ENCODE data around the gene SCUBE1.

The SCUBE1 gene

GRCh38 chr22:43171019-43171491 lies 172.1 kb downstream of the SCUBE1 start:
- no peaks in the 10 kb centered on the region for H3F3A ChIP-seq (ENCODE audit: low read depth)
- no peak overlapping the region for H2AFZ ChIP-seq (ENCODE audit: low read length)
- no peaks in the 10 kb centered on the region for H3K79me2 ChIP-seq (ENCODE audit: insufficient read depth, low read length)
- peaks cover 26% of the 10 kb centered on the region for H3K4me1 ChIP-seq (ENCODE audit: insufficient read depth, low read length, poor library complexity, severe bottlenecking)
- peak overlapping the region; percentile 56 for H3K9ac ChIP-seq (ENCODE audit: low read depth, low read length, poor library complexity, severe bottlenecking)
- H3K4me3 ChIP-seq (ENCODE audit: low read length, poor library complexity, severe bottlenecking), result peak overlapping the region; percentile 59
- no peaks in the 10 kb centered on the region for H3K9me3 ChIP-seq (ENCODE audit: insufficient read depth, low read depth, low read length)
- TF ChIP-seq EZH2phosphoT487 (IDR thresholded peaks at IDR 0.05; ENCODE audit: borderline replicate concordance) (no peak), CTCF (conservative IDR thresholded peaks at IDR 0.05; ENCODE audit: low read length) (no peak)
- no peaks in the 10 kb centered on the region for H3K27me3 ChIP-seq (ENCODE audit: insufficient read depth, low read length, poor library complexity, severe bottlenecking)
- peak overlapping the region; percentile 71 for H3K4me2 ChIP-seq (ENCODE audit: low read depth, low read length, poor library complexity, severe bottlenecking)
- H3K36me3 ChIP-seq (ENCODE audit: insufficient read depth, low read length), result peaks cover 5% of the 10 kb centered on the region; the same call in 1 of the 2 replicates
- H3K9me2 ChIP-seq (replicated peaks; ENCODE audit: low read depth, low read length), result no peaks in the 10 kb centered on the region
- H4K20me1 ChIP-seq (ENCODE audit: insufficient read depth, low read length, poor library complexity, severe bottlenecking), result no peaks in the 10 kb centered on the region

DNA sequence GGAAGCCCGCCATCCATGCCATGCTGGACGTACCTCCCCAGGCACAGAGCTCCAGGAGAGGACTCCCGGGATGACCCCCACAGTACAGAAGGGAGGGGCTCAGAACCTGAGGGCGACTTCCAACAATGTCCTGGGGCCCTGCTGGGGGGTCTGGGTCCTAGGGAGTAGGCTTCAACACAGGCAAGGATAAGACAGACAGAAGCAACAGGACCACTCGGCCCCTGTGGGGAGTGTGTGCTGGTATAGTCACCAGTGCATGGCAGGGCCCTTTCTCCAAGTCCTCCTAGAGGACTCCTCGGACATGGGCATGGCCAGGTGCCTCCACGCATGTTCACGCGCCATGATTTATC lies 173.1 kb downstream of the SCUBE1 start:
- H3K36me3 ChIP-seq (ENCODE audit: insufficient read depth, low read length), result peaks cover 5% of the 10 kb centered on the region; the same call in 1 of the 2 replicates
- H3K4me3 ChIP-seq (ENCODE audit: low read length, poor library complexity, severe bottlenecking), result no peak overlapping the region
- H3K4me2 ChIP-seq (ENCODE audit: low read depth, low read length, poor library complexity, severe bottlenecking), result peak overlapping the region; percentile 71
- H3K79me2 ChIP-seq (ENCODE audit: insufficient read depth, low read length), result no peaks in the 10 kb centered on the region
- no peaks in the 10 kb centered on the region for H3K9me3 ChIP-seq (ENCODE audit: insufficient read depth, low read depth, low read length)
- H3K9ac ChIP-seq (ENCODE audit: low read depth, low read length, poor library complexity, severe bottlenecking), result peak overlapping the region; percentile 56
- H2AFZ ChIP-seq (ENCODE audit: low read length), result no peak overlapping the region
- peaks cover 26% of the 10 kb centered on the region for H3K4me1 ChIP-seq (ENCODE audit: insufficient read depth, low read length, poor library complexity, severe bottlenecking)
- no peaks in the 10 kb centered on the region for H3K27me3 ChIP-seq (ENCODE audit: insufficient read depth, low read length, poor library complexity, severe bottlenecking)
- no peaks in the 10 kb centered on the region for H3K9me2 ChIP-seq (replicated peaks; ENCODE audit: low read depth, low read length)
- no peak for TF ChIP-seq EZH2phosphoT487 (IDR thresholded peaks at IDR 0.05; ENCODE audit: borderline replicate concordance)
- no peak for TF ChIP-seq CTCF (conservative IDR thresholded peaks at IDR 0.05; ENCODE audit: low read length)
- H3F3A ChIP-seq (ENCODE audit: low read depth), result no peaks in the 10 kb centered on the region
- no peaks in the 10 kb centered on the region for H4K20me1 ChIP-seq (ENCODE audit: insufficient read depth, low read length, poor library complexity, severe bottlenecking)

- H3K4me1 ChIP-seq (ENCODE audit: insufficient read depth, low read length, poor library complexity, severe bottlenecking), result peaks cover 26% of the 10 kb centered on the region
- peaks cover 5% of the 10 kb centered on the region; the same call in 1 of the 2 replicates for H3K36me3 ChIP-seq (ENCODE audit: insufficient read depth, low read length)
- H3K9me3 ChIP-seq (ENCODE audit: insufficient read depth, low read depth, low read length), result no peaks in the 10 kb centered on the region
- no peak overlapping the region for H2AFZ ChIP-seq (ENCODE audit: low read length)
- H3K9me2 ChIP-seq (replicated peaks; ENCODE audit: low read depth, low read length), result no peaks in the 10 kb centered on the region
- H4K20me1 ChIP-seq (ENCODE audit: insufficient read depth, low read length, poor library complexity, severe bottlenecking), result no peaks in the 10 kb centered on the region
- TF ChIP-seq CTCF (conservative IDR thresholded peaks at IDR 0.05; ENCODE audit: low read length) (no peak), EZH2phosphoT487 (IDR thresholded peaks at IDR 0.05; ENCODE audit: borderline replicate concordance) (no peak)
- no peak overlapping the region for H3K4me3 ChIP-seq (ENCODE audit: low read length, poor library complexity, severe bottlenecking)
- H3K27me3 ChIP-seq (ENCODE audit: insufficient read depth, low read length, poor library complexity, severe bottlenecking), result no peaks in the 10 kb centered on the region
- H3K79me2 ChIP-seq (ENCODE audit: insufficient read depth, low read length), result no peaks in the 10 kb centered on the region
- peak overlapping the region; percentile 56 for H3K9ac ChIP-seq (ENCODE audit: low read depth, low read length, poor library complexity, severe bottlenecking)
- H3F3A ChIP-seq (ENCODE audit: low read depth), result no peaks in the 10 kb centered on the region
- H3K4me2 ChIP-seq (ENCODE audit: low read depth, low read length, poor library complexity, severe bottlenecking), result peak overlapping the region; percentile 71
These were observed 173.7 kb downstream of the SCUBE1 start for GRCh38 chr22:43169310-43170130.

All from Loucy (cell line).